GM18868 (cell line): ENCODE measurements around the gene SMIM12.
"Not testable (repeated sequence)": the region's sequence is repeated elsewhere in the genome, so short reads cannot be mapped to it uniquely, and the experiment has no call there.

Experiments
- ATAC-seq: cut with Tn5 transposase; IDR thresholded peaks from one replicate; pipeline ENCODE4 v1.9.1; 2021; ENCODE audit warnings: mild to moderate bottlenecking, moderate library complexity; ENCODE audit not compliant: unreplicated experiment

Gene SMIM12

GRCh38 chr1:34844252-34844634, 15.3 kb downstream of the SMIM12 start:
- no peak for ATAC-seq

GRCh38 chr1:34843392-34844251, 15.9 kb downstream of the SMIM12 start:
- no peak for ATAC-seq

GRCh38 chr1:34842952-34843371, 16.6 kb downstream of the SMIM12 start:
- no peak for ATAC-seq

GRCh38 chr1:34842073-34842472, 17.5 kb downstream of the SMIM12 start:
- ATAC-seq = no peak

- no peak for ATAC-seq
Observed at GRCh38 chr1:34840426-34840825, 19.1 kb downstream of the SMIM12 start.

- ATAC-seq = no peak
Observed at GRCh38 chr1:34839526-34840305, 19.8 kb downstream of the SMIM12 start.

- no peak for ATAC-seq
Observed at GRCh38 chr1:34833711-34834110, 25.8 kb downstream of the SMIM12 start.

- ATAC-seq = no peak
Observed at GRCh38 chr1:34831721-34832246, 27.8 kb downstream of the SMIM12 start.

- ATAC-seq = no peak
Observed at GRCh38 chr1:34829250-34829649, 30.3 kb downstream of the SMIM12 start.

GRCh38 chr1:34828611-34829010, 30.9 kb downstream of the SMIM12 start:
- no peak for ATAC-seq

GRCh38 chr1:34827341-34827941, 32.1 kb downstream of the SMIM12 start:
- no peak for ATAC-seq

- ATAC-seq = no peak
Observed at GRCh38 chr1:34825455-34826091, 34.0 kb downstream of the SMIM12 start.

GRCh38 chr1:34824817-34825454, 34.6 kb downstream of the SMIM12 start:
- no peak for ATAC-seq

- ATAC-seq = no peak
Observed at GRCh38 chr1:34822202-34822601, 37.3 kb downstream of the SMIM12 start.

GRCh38 chr1:34818862-34819261, 40.7 kb downstream of the SMIM12 start:
- not testable (repeated sequence) for ATAC-seq

- ATAC-seq = no peak
Observed at GRCh38 chr1:34816778-34817177, 42.8 kb downstream of the SMIM12 start.

- no peak for ATAC-seq
Observed at GRCh38 chr1:34816332-34816731, 43.2 kb downstream of the SMIM12 start.

- ATAC-seq = not testable (repeated sequence)
Observed at GRCh38 chr1:34810781-34811180, 48.8 kb downstream of the SMIM12 start.

- ATAC-seq = no peak
Observed at GRCh38 chr1:34808051-34808810, 51.3 kb downstream of the SMIM12 start.

- no peak for ATAC-seq
Observed at GRCh38 chr1:34806396-34806795, 53.2 kb downstream of the SMIM12 start.
